Activated CD4-positive, alpha-beta T cell treated with anti-CD3 and anti-CD28 coated beads, Interleukin-2, amount 10 ng/mL, durations not matched to agents 7 days and 5 days (primary cell): ENCODE data around the gene PTPRG. TPM values are rescaled to one million over a fixed set of nuclear protein-coding genes. Genes with fewer than 3 reads are reported as not detected.

ENCODE experiments used
- CTCF ChIA-PET: fragments of 350-600 bp; sonication (Branson Sonifier 250); formaldehyde crosslinking; loops from one replicate; lab custom pipeline; 2021; ENCODE audit warnings: antibody characterized with exemption; lab: Charles Lee
- POLR2A ChIA-PET: fragments of 350-600 bp; sonication (Branson Sonifier 250); formaldehyde crosslinking; loops from one replicate; lab custom pipeline; 2021; ENCODE audit warnings: antibody characterized with exemption; lab: Charles Lee
- DNase-seq: peaks from one replicate; pipeline ENCODE4 v3.0.0-alpha.2; 2020
- H3K27ac Mint-ChIP-seq: one replicate; pipeline ENCODE4 v1.8.0; 2021; ENCODE audit warnings: mild to moderate bottlenecking, moderate library complexity, mixed read lengths
- H3K27me3 Mint-ChIP-seq: one replicate; pipeline ENCODE4 v1.8.0; 2021; ENCODE audit warnings: mixed read lengths
- H3K36me3 Mint-ChIP-seq: one replicate; pipeline ENCODE4 v1.8.0; 2021; ENCODE audit warnings: low read depth, mixed read lengths
- H3K4me1 Mint-ChIP-seq: one replicate; pipeline ENCODE4 v1.8.0; 2021; ENCODE audit warnings: mixed read lengths
- H3K4me3 Mint-ChIP-seq: one replicate; pipeline ENCODE4 v1.8.0; 2021; ENCODE audit warnings: mild to moderate bottlenecking, moderate library complexity, mixed read lengths
- H3K9me3 Mint-ChIP-seq: one replicate; pipeline ENCODE4 v1.8.0; 2021; ENCODE audit warnings: mixed read lengths
- total RNA-seq, 2 experiments: library from RNA; stranded (reverse); gene quantifications; one replicate each; pipeline ENCODE4 v1.2.3, GENCODE V29; 2021

Gene PTPRG
- total RNA-seq, 2 experiments from 2014 or later: not detected

DNA sequence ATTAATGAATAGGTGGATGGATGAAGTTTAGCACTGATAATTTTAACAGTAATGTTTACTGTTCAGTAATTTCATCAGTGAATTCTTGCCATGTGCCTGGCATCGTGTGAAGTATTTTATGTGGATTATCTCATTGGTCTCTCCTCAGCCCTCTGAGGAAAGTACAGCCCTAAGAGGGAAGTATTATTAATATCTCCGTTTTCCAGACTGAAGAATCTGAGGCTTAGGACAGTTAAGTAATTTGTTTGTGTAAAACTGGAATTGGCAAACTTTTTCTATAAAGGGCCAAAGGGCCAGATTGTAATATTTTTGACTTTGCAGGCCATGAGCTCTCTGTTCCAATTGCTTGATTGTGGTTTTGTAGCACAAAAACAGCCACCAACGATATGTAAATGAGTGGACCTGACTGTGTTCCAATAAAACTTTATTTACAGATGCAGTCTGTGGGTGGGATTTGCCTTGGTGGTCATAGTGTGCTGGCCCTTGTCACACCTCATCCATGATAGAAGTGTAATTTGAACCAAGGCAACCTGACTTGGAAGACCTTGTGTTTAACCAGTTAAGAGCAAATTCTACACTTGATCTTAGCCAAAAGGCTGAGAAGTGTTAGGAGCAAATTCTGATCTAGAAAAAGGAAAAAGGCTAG is 556.7 kb downstream of the PTPRG start:
- H3K27me3 Mint-ChIP-seq: no peaks in the 10 kb centered on the region
- H3K36me3 Mint-ChIP-seq: no peaks in the 10 kb centered on the region
- CTCF ChIA-PET: no interaction called here
- H3K27ac Mint-ChIP-seq: no peak overlapping the region
- no peak overlapping the region for H3K4me3 Mint-ChIP-seq
- POLR2A ChIA-PET: no interaction called here
- no peak for DNase-seq
- H3K9me3 Mint-ChIP-seq: peaks cover 6% of the 10 kb centered on the region
- H3K4me1 Mint-ChIP-seq: no peaks in the 10 kb centered on the region

DNA sequence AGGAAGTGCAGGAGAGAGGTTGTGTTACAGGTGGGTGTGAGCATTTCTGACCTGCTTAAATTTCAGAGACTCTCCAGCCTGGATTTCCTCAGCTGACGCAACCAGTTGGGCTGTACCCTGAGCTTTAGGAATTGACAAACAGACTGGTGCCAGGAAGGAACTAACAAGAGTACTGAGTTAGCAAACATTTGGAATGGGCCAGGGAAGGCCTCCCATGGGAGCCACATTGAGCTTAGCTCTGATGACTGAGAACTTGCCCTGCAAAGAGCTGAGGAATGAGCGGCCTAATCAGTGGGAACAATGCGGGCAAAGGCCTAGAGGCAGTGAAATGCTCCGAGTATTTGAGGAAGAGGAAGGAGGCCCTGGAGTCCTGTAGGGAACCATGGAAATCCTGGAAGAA is 557.8 kb downstream of the PTPRG start:
- POLR2A ChIA-PET: no interaction called here

DNA sequence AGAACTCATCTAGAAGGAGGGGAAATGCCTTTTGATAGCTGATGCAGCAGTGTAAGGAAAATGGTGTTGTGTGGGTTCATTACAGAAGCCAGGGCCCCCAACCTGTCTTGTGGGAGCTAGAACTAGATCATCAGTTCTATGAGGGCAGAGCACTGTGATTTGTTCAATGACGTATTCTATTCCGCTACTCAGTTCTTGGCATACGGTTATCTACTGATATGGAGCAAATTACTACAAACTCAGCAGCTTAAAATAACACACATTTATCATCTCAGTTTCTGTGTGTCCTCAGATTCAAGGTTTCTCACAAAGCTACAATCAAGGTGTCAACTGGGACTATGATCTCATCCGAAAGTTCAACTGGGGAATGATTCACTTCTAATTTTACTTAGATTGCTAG is 561.4 kb downstream of the PTPRG start:
- no peak for DNase-seq
- no peaks in the 10 kb centered on the region for H3K36me3 Mint-ChIP-seq
- H3K27ac Mint-ChIP-seq: no peak overlapping the region
- no peaks in the 10 kb centered on the region for H3K27me3 Mint-ChIP-seq
- H3K9me3 Mint-ChIP-seq: peaks cover 6% of the 10 kb centered on the region
- ChIA-PET POLR2A (no interaction called here), CTCF (no interaction called here)
- H3K4me3 Mint-ChIP-seq: no peak overlapping the region
- H3K4me1 Mint-ChIP-seq: no peaks in the 10 kb centered on the region

More for the DNA sequence above, 557.8 kb downstream of the PTPRG start:
- Mint-ChIP-seq H3K4me3 (no peak overlapping the region), H3K27ac (no peak overlapping the region), H3K4me1 (no peaks in the 10 kb centered on the region), H3K9me3 (peaks cover 6% of the 10 kb centered on the region), H3K36me3 (no peaks in the 10 kb centered on the region), H3K27me3 (no peaks in the 10 kb centered on the region)
- CTCF ChIA-PET: no interaction called here
- DNase-seq: no peak

DNA sequence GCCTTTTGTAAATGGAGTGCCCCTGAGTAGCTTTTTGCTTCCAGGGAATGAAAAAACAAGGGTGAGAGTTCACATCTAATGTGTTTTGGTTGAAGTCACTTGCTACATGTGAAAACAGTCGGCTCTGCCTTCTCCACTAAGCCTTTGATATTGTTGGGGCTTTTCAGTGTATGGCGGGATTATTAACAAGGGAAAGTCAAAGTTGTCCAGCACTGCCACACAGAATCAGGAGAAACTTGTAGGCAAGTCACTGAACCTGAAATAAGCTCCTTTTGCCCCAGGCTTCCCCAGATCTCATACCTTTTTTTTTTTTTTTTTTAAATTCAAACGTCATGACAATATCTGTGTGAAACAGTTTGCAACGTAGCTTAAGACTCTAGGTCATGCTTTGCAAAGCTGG is 564.0 kb downstream of the PTPRG start:
- H3K4me1 Mint-ChIP-seq: no peaks in the 10 kb centered on the region
- no peaks in the 10 kb centered on the region for H3K9me3 Mint-ChIP-seq
- no peak overlapping the region for H3K4me3 Mint-ChIP-seq
- H3K36me3 Mint-ChIP-seq: no peaks in the 10 kb centered on the region
- no peak overlapping the region for H3K27ac Mint-ChIP-seq
- POLR2A ChIA-PET: no interaction called here
- no peaks in the 10 kb centered on the region for H3K27me3 Mint-ChIP-seq
- CTCF ChIA-PET: interaction anchor here (0.6 kb wide), 1 partner anchor 496 kb away, joined by 3 read pairs; no protein-coding TSS in a partner anchor
- no peak for DNase-seq

DNA sequence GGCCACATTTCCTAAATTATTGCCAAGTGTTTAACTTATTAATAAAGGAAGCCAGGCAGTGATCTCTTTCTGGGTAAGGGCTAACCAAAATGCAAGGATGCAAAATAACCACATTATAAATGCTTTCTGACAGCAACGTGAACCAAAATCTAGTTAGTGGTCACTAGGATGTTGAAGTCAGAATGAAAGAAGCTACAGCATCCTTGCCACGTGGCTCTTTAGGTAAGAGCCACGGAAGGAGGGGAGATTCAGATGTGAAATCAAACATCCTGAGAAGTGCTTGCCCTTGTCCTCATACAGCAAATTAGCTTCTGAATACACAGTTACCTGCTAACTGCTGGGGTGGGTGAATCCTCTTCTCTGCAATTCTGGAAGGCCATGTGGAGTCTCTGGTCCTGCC is 565.7 kb downstream of the PTPRG start:
- Mint-ChIP-seq H3K9me3 (no peaks in the 10 kb centered on the region), H3K4me3 (no peak overlapping the region), H3K36me3 (no peaks in the 10 kb centered on the region), H3K4me1 (no peaks in the 10 kb centered on the region), H3K27ac (no peak overlapping the region), H3K27me3 (no peaks in the 10 kb centered on the region)
- CTCF ChIA-PET: no interaction called here
- POLR2A ChIA-PET: no interaction called here
- DNase-seq: no peak

DNA sequence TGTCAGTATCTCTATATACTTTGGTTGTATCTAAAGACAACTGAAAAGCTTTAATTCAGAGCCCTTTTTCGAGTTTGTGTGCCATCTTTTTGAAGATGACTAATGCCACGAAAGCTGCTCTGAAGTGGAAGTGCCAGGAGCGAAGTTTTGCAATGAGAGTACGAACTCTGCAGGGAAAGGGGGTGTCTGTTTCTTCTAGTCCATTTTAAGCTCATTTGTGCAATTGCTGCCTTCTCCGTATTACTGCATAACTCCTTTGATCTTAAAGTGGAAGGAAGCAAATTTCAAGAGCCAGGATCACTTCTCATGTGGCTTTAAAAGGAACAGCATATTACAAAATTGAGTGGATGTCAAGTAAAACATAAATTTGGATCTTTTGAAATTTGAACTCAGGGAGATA is 566.7 kb downstream of the PTPRG start:
- Mint-ChIP-seq H3K9me3 (no peaks in the 10 kb centered on the region), H3K4me1 (no peaks in the 10 kb centered on the region), H3K27me3 (no peaks in the 10 kb centered on the region), H3K36me3 (no peaks in the 10 kb centered on the region), H3K4me3 (no peak overlapping the region), H3K27ac (no peak overlapping the region)
- ChIA-PET CTCF (no interaction called here), POLR2A (no interaction called here)
- DNase-seq: no peak

DNA sequence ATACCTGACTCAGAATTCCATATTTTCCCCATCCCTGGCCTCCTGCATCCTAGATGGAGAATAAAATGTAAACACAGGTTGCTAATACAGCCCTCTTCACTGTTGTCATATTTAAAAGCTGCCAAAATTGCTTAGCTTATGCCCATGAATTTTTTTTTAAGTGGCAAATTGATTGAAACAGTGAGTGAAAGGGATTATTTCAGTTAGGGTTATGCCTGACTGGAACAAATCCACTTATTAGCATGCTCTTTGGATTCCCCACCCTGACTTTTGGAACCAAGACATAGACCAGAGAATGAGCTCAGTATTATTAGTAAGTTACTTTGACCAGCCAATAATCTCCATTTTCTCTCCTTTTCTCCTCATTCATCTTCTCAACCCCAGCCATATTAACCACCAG is 567.3 kb downstream of the PTPRG start:
- ChIA-PET CTCF (no interaction called here), POLR2A (no interaction called here)
- no peaks in the 10 kb centered on the region for H3K4me1 Mint-ChIP-seq
- no peaks in the 10 kb centered on the region for H3K36me3 Mint-ChIP-seq
- DNase-seq: no peak
- no peak overlapping the region for H3K27ac Mint-ChIP-seq
- H3K27me3 Mint-ChIP-seq: no peaks in the 10 kb centered on the region
- H3K4me3 Mint-ChIP-seq: no peak overlapping the region
- H3K9me3 Mint-ChIP-seq: no peaks in the 10 kb centered on the region

DNA sequence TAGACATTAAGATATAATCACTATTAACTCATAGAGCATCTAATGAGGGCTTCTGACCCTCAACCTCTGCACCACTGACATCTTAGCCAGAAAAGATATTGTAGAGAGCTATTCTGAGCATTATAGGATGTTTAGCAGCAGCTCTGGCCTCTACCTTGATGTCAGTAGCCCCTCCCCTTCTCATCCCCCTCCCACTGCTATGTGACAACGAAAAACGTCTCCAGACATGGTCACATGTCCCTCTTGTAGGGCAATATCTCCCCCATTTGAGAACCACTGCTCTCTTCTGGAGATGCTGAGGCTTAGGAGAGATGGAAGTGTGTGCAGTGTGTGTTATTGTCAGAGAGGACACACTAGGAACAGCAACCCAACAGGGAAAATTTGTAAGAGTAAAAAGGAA is 569.7 kb downstream of the PTPRG start:
- Mint-ChIP-seq H3K4me3 (no peak overlapping the region), H3K27me3 (peaks cover 8% of the 10 kb centered on the region), H3K4me1 (no peaks in the 10 kb centered on the region), H3K9me3 (no peaks in the 10 kb centered on the region), H3K36me3 (no peaks in the 10 kb centered on the region), H3K27ac (no peak overlapping the region)
- CTCF ChIA-PET: no interaction called here
- POLR2A ChIA-PET: no interaction called here
- no peak for DNase-seq

DNA sequence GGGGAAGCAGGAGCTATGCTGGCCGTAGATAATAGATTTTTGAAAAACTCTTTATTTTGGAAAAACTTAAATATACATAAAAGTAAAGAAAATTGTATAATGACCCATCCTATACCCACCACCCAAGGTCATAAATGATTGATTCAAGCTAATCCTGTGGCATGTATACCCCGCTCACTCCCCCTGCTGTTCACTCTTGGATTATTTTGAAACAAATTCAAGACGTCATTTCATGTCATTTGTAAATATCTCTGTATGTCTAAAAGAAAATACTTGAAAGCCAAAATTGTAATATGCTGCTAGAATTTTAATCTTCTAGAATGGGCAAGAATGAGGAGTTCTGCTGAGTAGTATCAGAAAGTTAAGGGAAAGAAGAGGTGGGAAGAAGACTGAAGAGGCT is 570.2 kb downstream of the PTPRG start:
- no peak overlapping the region for H3K27ac Mint-ChIP-seq
- DNase-seq: no peak
- ChIA-PET POLR2A (no interaction called here), CTCF (no interaction called here)
- H3K36me3 Mint-ChIP-seq: no peaks in the 10 kb centered on the region
- H3K4me3 Mint-ChIP-seq: no peak overlapping the region
- H3K9me3 Mint-ChIP-seq: no peaks in the 10 kb centered on the region
- peaks cover 8% of the 10 kb centered on the region for H3K27me3 Mint-ChIP-seq
- no peaks in the 10 kb centered on the region for H3K4me1 Mint-ChIP-seq

DNA sequence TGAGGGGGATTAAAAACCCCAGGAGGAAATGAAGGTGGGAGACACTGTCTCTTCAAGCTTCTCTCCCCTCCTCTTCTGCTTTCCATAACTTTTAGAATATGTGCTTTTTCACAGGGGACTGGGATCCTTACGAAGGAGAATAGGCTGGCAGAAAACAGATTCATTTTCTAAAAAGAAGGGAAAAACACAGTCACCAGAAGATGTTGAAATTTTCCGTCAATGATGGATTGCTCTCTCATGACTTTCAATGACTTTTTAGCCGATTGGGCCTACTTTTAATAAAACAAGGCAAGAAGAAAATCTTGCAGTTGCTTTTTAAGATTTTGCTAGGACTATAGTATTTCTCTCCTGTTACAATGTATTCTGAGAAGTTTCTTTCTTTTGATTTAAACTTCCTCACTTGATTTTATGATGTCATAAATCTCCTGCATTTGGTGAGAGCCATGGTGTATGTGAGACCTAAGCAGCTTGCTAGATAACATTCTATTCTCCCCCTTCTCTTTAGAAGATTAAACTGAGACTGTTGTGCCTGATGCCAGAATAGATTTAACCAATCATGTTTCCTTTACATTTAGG is 570.7 kb downstream of the PTPRG start:
- Mint-ChIP-seq H3K4me3 (no peak overlapping the region), H3K27ac (no peak overlapping the region), H3K27me3 (peaks cover 8% of the 10 kb centered on the region), H3K4me1 (no peaks in the 10 kb centered on the region), H3K9me3 (no peaks in the 10 kb centered on the region), H3K36me3 (no peaks in the 10 kb centered on the region)
- POLR2A ChIA-PET: no interaction called here
- CTCF ChIA-PET: no interaction called here
- DNase-seq: no peak

DNA sequence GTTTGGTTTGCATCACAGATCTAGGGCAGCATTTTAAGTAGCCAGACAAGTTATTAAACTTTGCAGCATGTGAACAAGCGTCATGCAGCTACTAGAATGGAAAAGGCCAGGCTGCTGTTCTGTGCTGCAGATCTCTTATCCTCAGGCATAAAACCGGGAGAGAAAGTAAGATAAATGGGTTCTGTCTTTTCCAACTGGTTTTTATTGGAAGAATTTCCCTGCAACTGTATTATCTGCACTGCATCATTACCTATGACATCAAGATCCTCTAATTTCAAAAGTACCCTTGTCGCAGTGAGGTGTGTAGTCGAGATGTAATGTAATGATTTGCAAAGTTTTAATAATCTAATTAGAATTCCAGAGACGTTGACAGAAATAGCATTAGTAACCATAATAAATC is 571.6 kb downstream of the PTPRG start:
- ChIA-PET POLR2A (no interaction called here), CTCF (no interaction called here)
- H3K27me3 Mint-ChIP-seq: peaks cover 8% of the 10 kb centered on the region
- no peak for DNase-seq
- no peak overlapping the region for H3K27ac Mint-ChIP-seq
- no peaks in the 10 kb centered on the region for H3K4me1 Mint-ChIP-seq
- H3K9me3 Mint-ChIP-seq: no peaks in the 10 kb centered on the region
- no peaks in the 10 kb centered on the region for H3K36me3 Mint-ChIP-seq
- no peak overlapping the region for H3K4me3 Mint-ChIP-seq

DNA sequence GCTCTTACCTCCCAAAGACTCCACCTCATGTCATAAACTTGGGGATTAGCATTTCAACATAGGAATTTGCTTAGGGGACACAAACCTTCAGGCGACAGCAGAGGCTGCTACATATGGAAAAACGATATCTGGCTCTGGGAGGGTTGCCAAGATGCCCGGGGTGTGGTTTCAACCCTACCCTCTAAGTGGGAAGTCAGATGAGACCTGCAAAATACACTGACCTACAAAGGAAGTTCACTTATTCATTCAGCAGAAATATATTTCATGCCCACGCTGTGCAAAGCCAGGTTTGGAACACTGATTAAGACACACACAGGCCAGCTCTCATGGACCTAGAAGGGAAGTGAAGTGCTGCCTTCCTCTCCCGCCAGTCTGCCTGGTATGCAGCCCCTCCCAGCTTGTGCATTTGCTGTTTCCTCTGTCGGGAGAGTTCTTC is 572.7 kb downstream of the PTPRG start:
- H3K4me1 Mint-ChIP-seq: no peaks in the 10 kb centered on the region
- peaks cover 8% of the 10 kb centered on the region for H3K27me3 Mint-ChIP-seq
- ChIA-PET POLR2A (no interaction called here), CTCF (no interaction called here)
- DNase-seq: no peak
- H3K4me3 Mint-ChIP-seq: no peak overlapping the region
- H3K36me3 Mint-ChIP-seq: no peaks in the 10 kb centered on the region
- H3K9me3 Mint-ChIP-seq: no peaks in the 10 kb centered on the region
- no peak overlapping the region for H3K27ac Mint-ChIP-seq

DNA sequence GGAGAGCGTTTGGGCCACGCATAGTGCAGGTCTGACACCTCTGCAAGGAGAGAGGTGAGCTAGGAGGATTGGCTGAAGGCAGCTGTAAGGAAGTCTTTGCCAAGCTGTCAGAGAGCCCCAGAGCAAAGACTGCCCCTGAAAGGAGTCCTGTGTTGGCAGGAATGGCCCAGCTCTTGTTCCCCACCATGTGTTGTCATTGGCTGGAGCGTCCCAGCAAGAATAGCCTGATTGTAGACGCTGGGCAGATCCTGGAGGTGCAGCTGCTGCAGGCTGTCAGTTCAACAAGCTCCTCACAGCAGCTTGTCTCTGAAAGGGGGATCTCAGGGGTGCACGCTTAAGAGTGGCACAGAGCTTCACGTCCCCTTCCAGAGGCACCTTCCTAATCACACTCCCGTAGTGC is 574.4 kb downstream of the PTPRG start:
- H3K4me3 Mint-ChIP-seq: no peak overlapping the region
- peaks cover 8% of the 10 kb centered on the region for H3K27me3 Mint-ChIP-seq
- DNase-seq: no peak
- no peaks in the 10 kb centered on the region for H3K9me3 Mint-ChIP-seq
- no peaks in the 10 kb centered on the region for H3K4me1 Mint-ChIP-seq
- ChIA-PET POLR2A (no interaction called here), CTCF (no interaction called here)
- no peaks in the 10 kb centered on the region for H3K36me3 Mint-ChIP-seq
- H3K27ac Mint-ChIP-seq: no peak overlapping the region

DNA sequence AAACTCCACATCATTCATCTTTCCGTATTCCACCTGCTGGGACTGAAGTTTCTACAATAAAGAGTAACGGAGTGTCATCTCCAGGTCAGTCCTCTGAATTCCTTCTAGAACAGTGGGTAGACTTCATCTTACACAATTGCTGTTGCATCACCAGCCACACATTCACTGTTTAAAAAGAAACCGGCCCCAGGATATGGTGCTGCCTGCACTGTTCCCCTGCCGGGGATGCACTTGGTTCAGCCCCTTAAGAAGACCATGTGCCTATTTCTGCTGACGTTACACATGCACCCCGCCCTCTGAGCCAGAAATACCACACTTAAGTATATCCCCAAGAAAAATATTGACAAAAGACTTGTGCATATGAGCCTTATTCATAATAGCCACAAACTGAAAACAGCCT is 578.6 kb downstream of the PTPRG start:
- ChIA-PET CTCF (no interaction called here), POLR2A (no interaction called here)
- Mint-ChIP-seq H3K9me3 (no peaks in the 10 kb centered on the region), H3K27me3 (no peaks in the 10 kb centered on the region), H3K36me3 (no peaks in the 10 kb centered on the region), H3K4me1 (no peaks in the 10 kb centered on the region), H3K27ac (no peak overlapping the region), H3K4me3 (no peak overlapping the region)
- no peak for DNase-seq
